HCT116 (cell line): ENCODE results near the gene FHDC1. TPM values are rescaled to one million over a fixed set of nuclear protein-coding genes. Genes with fewer than 3 reads are reported as not detected.

Experiments used
- ATAC-seq: fragments of 200-7000 bp; cut with Tn5 transposase; 2 replicates; pipeline ENCODE4 v1.9.1; 2020; ENCODE audit warnings: mild to moderate bottlenecking, moderate library complexity
- BruUV-seq: library from RNA; stranded (reverse); fragments of 400-500 nt; replicated peaks from 2 replicates; lab custom pipeline; 2021; lab: Mats Ljungman, UMichigan
- CTCF ChIA-PET: fragments of 300-600 bp; sonication (Branson Sonifier 250); formaldehyde crosslinking; loops from one replicate; lab custom pipeline; 2021; ENCODE audit warnings: antibody characterized with exemption; lab: Charles Lee
- POLR2A ChIA-PET: fragments of 300-600, 350-600 bp; sonication (Branson Sonifier 250); formaldehyde crosslinking; loops from one replicate; lab custom pipeline; 2021; ENCODE audit warnings: antibody characterized with exemption; lab: Charles Lee
- RAD21 ChIA-PET, 2 experiments: fragments of 300-600 bp; sonication (Branson Sonifier 250); formaldehyde crosslinking; loops; one replicate each; lab custom pipeline; 2023; ENCODE audit warnings: low total read pairs in 2 of 2; ENCODE audit not compliant: uncharacterized antibody in 2 of 2, unreplicated experiment in 2 of 2, low non-redundant PET in 1 of 2; lab: Charles Lee
- DNase-seq: peaks from one replicate; pipeline ENCODE4 v3.0.0-alpha.2; 2010; ENCODE audit warnings: low read depth, low spot score
- H2AFZ ChIP-seq: fragments of 200-600 bp; shearing (Covaris generic), sonication (generic); 2 replicates; pipeline ENCODE4 v1.6.1; 2017; ENCODE audit warnings: low read depth, mixed run types, mixed read lengths, antibody characterized with exemption, low read length; ENCODE audit not compliant: poor library complexity, severe bottlenecking
- H3K27ac ChIP-seq: 2 replicates; pipeline ENCODE4 v1.5.1; 2012; ENCODE audit warnings: low read depth, low read length
- H3K27me3 ChIP-seq: fragments of 200-600 bp; sonication (generic); 2 replicates; pipeline ENCODE4 v1.6.1; 2016; ENCODE audit warnings: mixed run types, low read length, mixed read lengths; ENCODE audit not compliant: insufficient read depth
- H3K36me3 ChIP-seq, 2 experiments: fragments of 200-500 bp in 1 of 2; fragments of 200-600 bp in 1 of 2; sonication (Bioruptor generic) in 1 of 2; sonication (generic) in 1 of 2; 2 replicates each; pipeline versions ENCODE4 v1.5.1 to v1.6.1; 2014 to 2016; ENCODE audit warnings: low read length in 2 of 2, inconsistent platforms in 1 of 2, mixed read lengths in 1 of 2, mixed run types in 1 of 2; ENCODE audit not compliant: insufficient read depth in 2 of 2, control insufficient read depth in 1 of 2
- H3K4me1 ChIP-seq, 2 experiments: fragments of 200-600 bp in 1 of 2; sonication (generic) in 1 of 2; 2 replicates each; pipeline versions ENCODE4 v1.5.1 to v1.6.1; 2012 to 2017; ENCODE audit warnings: low read length in 2 of 2, inconsistent platforms in 1 of 2, mild to moderate bottlenecking in 1 of 2, mixed read lengths in 1 of 2, mixed run types in 1 of 2, moderate library complexity in 1 of 2; ENCODE audit not compliant: insufficient read depth in 2 of 2, control insufficient read depth in 1 of 2
- H3K4me2 ChIP-seq: fragments of 200-600 bp; sonication (generic); 2 replicates; pipeline ENCODE4 v1.6.1; 2017; ENCODE audit warnings: mixed run types, low read length, mixed read lengths
- H3K4me3 ChIP-seq, 2 experiments: fragments of 200-600 bp in 1 of 2; sonication (generic) in 1 of 2; replicated peaks in 1 of 2; 2 replicates each; pipeline ENCODE4 v1.5.1; 2011 to 2016; ENCODE audit warnings: low read length in 2 of 2, control low read depth in 1 of 2, low read depth in 1 of 2, mild to moderate bottlenecking in 1 of 2, mixed read lengths in 1 of 2, mixed run types in 1 of 2
- H3K79me2 ChIP-seq: fragments of 200-600 bp; sonication (generic); 2 replicates; pipeline ENCODE4 v1.6.1; 2017; ENCODE audit warnings: mild to moderate bottlenecking, mixed run types, low read length, moderate library complexity, mixed read lengths; ENCODE audit not compliant: insufficient read depth
- H3K9ac ChIP-seq: fragments of 200-600 bp; sonication (generic); 2 replicates; pipeline ENCODE4 v1.6.1; 2016; ENCODE audit warnings: low read length, mixed read lengths
- H3K9me2 ChIP-seq: fragments of 200-600 bp; sonication (generic), shearing (Covaris generic); 2 replicates; pipeline ENCODE4 v1.6.1; 2017; ENCODE audit warnings: mixed run types, mild to moderate bottlenecking, moderate library complexity; ENCODE audit not compliant: insufficient read depth
- H3K9me3 ChIP-seq, 2 experiments: fragments of 200-500 bp in 1 of 2; fragments of 200-600 bp in 1 of 2; sonication (Bioruptor generic) in 1 of 2; sonication (generic) in 1 of 2; 2 replicates each; pipeline ENCODE4 v1.6.1; 2014 to 2017; ENCODE audit warnings: low read length in 2 of 2, mixed read lengths in 2 of 2, inconsistent platforms in 1 of 2, low read depth in 1 of 2, mild to moderate bottlenecking in 1 of 2, mixed run types in 1 of 2, moderate library complexity in 1 of 2; ENCODE audit not compliant: control insufficient read depth in 1 of 2, insufficient read depth in 1 of 2
- H4K20me1 ChIP-seq: fragments of 200-600 bp; sonication (generic), shearing (Covaris generic); 2 replicates; pipeline ENCODE4 v1.6.1; 2017; ENCODE audit warnings: mixed run types, mild to moderate bottlenecking, moderate library complexity; ENCODE audit not compliant: insufficient read depth
- ELF1 ChIP-seq: IDR thresholded peaks from 2 replicates; pipeline ENCODE4 v1.6.1; 2012; ENCODE audit warnings: low read depth, borderline replicate concordance
- EZH2 ChIP-seq: fragments of 200-600 bp; sonication (generic); IDR thresholded peaks from 2 replicates; pipeline ENCODE4 v1.6.1; 2017; ENCODE audit warnings: antibody characterized with exemption, mixed run types
- EZH2phosphoT487 ChIP-seq: fragments of 200-600 bp; IDR thresholded peaks from 2 replicates; pipeline ENCODE4 v1.6.1; 2018; ENCODE audit warnings: antibody characterized with exemption, borderline replicate concordance
- MAX ChIP-seq: IDR thresholded peaks from 2 replicates; pipeline ENCODE4 v1.6.1; 2012
- POLR2A ChIP-seq: IDR thresholded peaks from 2 replicates; pipeline ENCODE4 v1.7.0; 2011; ENCODE audit warnings: borderline replicate concordance; ENCODE audit not compliant: insufficient read depth, insufficient read length; ENCODE audit errors: extremely low read depth
- REST ChIP-seq: IDR thresholded peaks from 2 replicates; pipeline ENCODE4 v1.6.1; 2012; ENCODE audit warnings: low read depth
- SP1 ChIP-seq: IDR thresholded peaks from 2 replicates; pipeline ENCODE4 v1.6.1; 2012; ENCODE audit warnings: low read depth
- ZFX ChIP-seq: fragments of 450-650 bp; IDR thresholded peaks from 2 replicates; pipeline ENCODE4 v1.6.1; 2017
- ZNF274 ChIP-seq: fragments of 200-500 bp; sonication (Bioruptor generic); IDR thresholded peaks from 2 replicates; pipeline ENCODE4 v1.6.1; 2014; ENCODE audit warnings: mild to moderate bottlenecking, low read depth, low read length, inconsistent platforms
- intact Hi-C: fragments of 100-400 bp; cut with micrococcal nuclease; formaldehyde crosslinking; loops from 2 replicates; pipeline ENCODE4 v1.10.0; 2022
- total RNA-seq: library from RNA; stranded (reverse); gene quantifications from one replicate; pipeline ENCODE4 v1.2.1, GENCODE V29; 2021; ENCODE audit not compliant: unreplicated experiment

Gene FHDC1
- total RNA-seq, 1 experiment from 2014 or later, result 1.8 TPM

GRCh38 chr4:153018684-153019083, 82.6 kb downstream of the FHDC1 start:
- Histone ChIP-seq H3K4me2 (no peak overlapping the region), H3K9ac (no peak overlapping the region), H3K4me1 (no peaks in the 10 kb centered on the region), H3K27ac (no peak overlapping the region), H3K9me3 (no peaks in the 10 kb centered on the region), H3K36me3 (no peaks in the 10 kb centered on the region), H3K4me3 (no peak overlapping the region), H3K27me3 (no peaks in the 10 kb centered on the region), H3K79me2 (no peaks in the 10 kb centered on the region), H2AFZ (no peak overlapping the region), H3K9me2 (no peaks in the 10 kb centered on the region), H4K20me1 (no peaks in the 10 kb centered on the region)
- RAD21 ChIA-PET, result no interaction called here
- TF ChIP-seq SP1 (no peak), EZH2phosphoT487 (no peak), EZH2 (no peak), ELF1 (no peak), MAX (no peak), ZFX (no peak)
- POLR2A ChIA-PET, result no interaction called here
- CTCF ChIA-PET, result no interaction called here
- intact Hi-C loops, result no loop called here
- no TSS peak for BruUV-seq
- ATAC-seq (no peak), DNase-seq (no peak)

GRCh38 chr4:153019906-153020305, 83.8 kb downstream of the FHDC1 start:
- no peak overlapping the region for H3K4me2 ChIP-seq
- no peak for ATAC-seq
- no peaks in the 10 kb centered on the region for H3K9me3 ChIP-seq
- RAD21 ChIA-PET, result no interaction called here
- H3K27ac ChIP-seq, result no peak overlapping the region
- H3K79me2 ChIP-seq, result no peaks in the 10 kb centered on the region
- H3K36me3 ChIP-seq, result no peaks in the 10 kb centered on the region
- BruUV-seq, result no TSS peak
- H3K9ac ChIP-seq, result no peak overlapping the region
- POLR2A ChIA-PET, result no interaction called here
- intact Hi-C loops, result no loop called here
- no peaks in the 10 kb centered on the region for H4K20me1 ChIP-seq
- no peaks in the 10 kb centered on the region for H3K4me1 ChIP-seq
- H3K4me3 ChIP-seq, result no peak overlapping the region
- no peaks in the 10 kb centered on the region for H3K9me2 ChIP-seq
- no peak for DNase-seq
- H2AFZ ChIP-seq, result no peak overlapping the region
- CTCF ChIA-PET, result no interaction called here
- no peak for TF ChIP-seq POLR2A
- no peak for TF ChIP-seq REST
- no peak for TF ChIP-seq ZNF274
- no peaks in the 10 kb centered on the region for H3K27me3 ChIP-seq
